Duodenal mucosa (tissue), 2 donors: ENCODE data around the gene TRAF3IP1.

Source experiments
- H3K27ac ChIP-seq: one replicate; pipeline ENCODE4 v1.7.0; 2013; ENCODE audit warnings: low read depth, low read length
- H3K27me3 ChIP-seq, 2 donors: one replicate each; pipeline ENCODE4 v1.7.0; 2013; ENCODE audit warnings: low read length in 2 of 2, control low read depth in 1 of 2; ENCODE audit not compliant: insufficient read depth in 2 of 2, control insufficient read depth in 1 of 2
- H3K36me3 ChIP-seq, 2 donors: one replicate each; pipeline ENCODE4 v1.7.0; 2013; ENCODE audit warnings: low read length in 2 of 2, control low read depth in 1 of 2; ENCODE audit not compliant: insufficient read depth in 2 of 2, control insufficient read depth in 1 of 2
- H3K4me1 ChIP-seq, 2 donors: one replicate each; pipeline ENCODE4 v1.7.0; 2013; ENCODE audit warnings: low read length in 2 of 2, control low read depth in 1 of 2; ENCODE audit not compliant: insufficient read depth in 2 of 2, control insufficient read depth in 1 of 2
- H3K4me3 ChIP-seq, 2 donors: one replicate each; pipeline ENCODE4 v1.7.0; 2013; ENCODE audit warnings: low read length in 2 of 2, low read depth in 1 of 2
- H3K9ac ChIP-seq, 2 donors: one replicate each; pipeline ENCODE4 v1.7.0; 2013; ENCODE audit warnings: low read length in 2 of 2, low read depth in 1 of 2
- H3K9me3 ChIP-seq, 2 donors: one replicate each; pipeline ENCODE4 v1.7.0; 2013; ENCODE audit warnings: low read length in 2 of 2, control low read depth in 1 of 2; ENCODE audit not compliant: control insufficient read depth in 1 of 2

The TRAF3IP1 gene

DNA sequence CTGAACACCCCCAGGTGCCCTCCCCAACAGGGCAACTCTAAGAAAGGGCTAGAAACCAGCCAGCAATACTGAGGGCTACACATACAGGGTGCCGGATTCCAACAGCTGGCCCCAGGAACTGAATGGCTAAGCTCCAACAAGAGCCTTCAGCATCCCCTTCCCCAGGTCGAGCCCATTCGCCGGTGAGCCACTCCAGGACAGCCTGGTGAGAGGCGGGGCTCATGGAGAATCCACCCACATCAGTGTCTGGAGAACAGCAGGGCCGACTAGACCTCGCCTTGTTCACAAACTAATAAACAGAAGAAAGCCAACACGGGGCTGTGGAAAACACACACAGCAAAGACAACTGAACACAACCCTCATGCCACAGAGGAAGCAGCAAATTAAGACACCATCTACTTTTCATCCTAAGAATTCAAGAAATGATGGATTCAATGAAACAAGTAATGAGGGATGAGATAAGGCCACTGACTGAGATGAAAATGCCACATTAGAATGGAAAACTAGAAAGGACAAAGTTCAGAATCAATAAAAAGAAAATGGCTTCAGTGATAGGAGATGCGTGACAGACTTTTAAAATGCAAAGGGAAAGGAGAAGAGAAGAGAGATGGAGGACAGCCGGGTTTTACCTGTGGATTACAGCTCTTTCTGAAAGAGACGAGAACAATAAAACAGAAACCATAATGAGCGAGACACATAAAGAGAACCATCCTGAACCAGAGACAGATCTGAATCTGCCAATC lies 40.1 kb upstream of the TRAF3IP1 start:
- H3K36me3 ChIP-seq: peaks cover 13 to 29% of the 10 kb centered on the region in 2 donors
- H3K9me3 ChIP-seq: no peaks in the 10 kb centered on the region
- no peaks in the 10 kb centered on the region for H3K27me3 ChIP-seq
- no peak overlapping the region for H3K9ac ChIP-seq
- peak overlapping the region in 1 of 2 donors; percentile 23 for H3K4me3 ChIP-seq
- H3K27ac ChIP-seq: no peak overlapping the region
- H3K4me1 ChIP-seq: peaks cover 43 to 50% of the 10 kb centered on the region in 2 donors

DNA sequence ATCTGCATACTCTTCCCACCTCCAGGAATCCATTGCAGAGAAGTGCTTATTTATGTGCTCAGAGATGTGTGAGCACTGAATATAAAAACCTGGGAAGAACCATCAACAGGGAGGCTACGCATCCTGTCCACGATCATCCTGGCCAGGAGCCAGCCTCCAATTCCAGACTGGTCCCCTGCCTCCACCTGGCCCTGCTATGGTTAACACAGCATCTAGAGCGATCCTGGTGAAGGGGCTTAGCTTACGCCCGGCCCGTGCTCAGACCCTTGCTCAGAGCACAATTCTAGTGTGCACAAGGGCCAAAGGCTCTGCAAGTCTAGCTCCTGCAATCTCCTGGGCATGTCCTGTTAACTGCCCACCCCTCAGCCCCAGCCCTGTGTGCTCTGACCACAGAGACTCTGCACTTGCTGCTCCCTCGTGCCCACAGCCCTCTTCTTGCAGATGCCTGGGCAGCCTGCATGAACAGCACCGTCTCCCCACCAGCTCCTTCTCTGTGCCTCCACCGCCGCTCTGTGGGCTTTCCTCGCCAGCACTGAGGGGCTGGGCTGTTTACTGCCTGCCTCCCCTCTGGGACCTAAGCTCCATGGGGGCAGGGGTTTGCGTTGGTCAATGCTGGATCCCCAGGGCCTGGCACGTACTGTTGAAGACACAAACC lies 38.4 kb upstream of the TRAF3IP1 start:
- Histone ChIP-seq H3K27me3 (no peaks in the 10 kb centered on the region), H3K27ac (no peak overlapping the region), H3K4me3 (no peak overlapping the region), H3K9me3 (no peaks in the 10 kb centered on the region), H3K36me3 (peaks cover under 1 to 14% of the 10 kb centered on the region in 2 donors), H3K4me1 (peaks cover 58 to 64% of the 10 kb centered on the region in 2 donors), H3K9ac (no peak overlapping the region)

- Histone ChIP-seq H3K27me3 (no peaks in the 10 kb centered on the region), H3K4me3 (no peak overlapping the region), H3K9me3 (no peaks in the 10 kb centered on the region), H3K27ac (no peak overlapping the region), H3K4me1 (peaks cover 70 to 75% of the 10 kb centered on the region in 2 donors), H3K36me3 (peaks cover 0 to 4% of the 10 kb centered on the region in 2 donors), H3K9ac (no peak overlapping the region)
Measured at GRCh38 chr2:238282861-238283738, 37.2 kb upstream of the TRAF3IP1 start.

DNA sequence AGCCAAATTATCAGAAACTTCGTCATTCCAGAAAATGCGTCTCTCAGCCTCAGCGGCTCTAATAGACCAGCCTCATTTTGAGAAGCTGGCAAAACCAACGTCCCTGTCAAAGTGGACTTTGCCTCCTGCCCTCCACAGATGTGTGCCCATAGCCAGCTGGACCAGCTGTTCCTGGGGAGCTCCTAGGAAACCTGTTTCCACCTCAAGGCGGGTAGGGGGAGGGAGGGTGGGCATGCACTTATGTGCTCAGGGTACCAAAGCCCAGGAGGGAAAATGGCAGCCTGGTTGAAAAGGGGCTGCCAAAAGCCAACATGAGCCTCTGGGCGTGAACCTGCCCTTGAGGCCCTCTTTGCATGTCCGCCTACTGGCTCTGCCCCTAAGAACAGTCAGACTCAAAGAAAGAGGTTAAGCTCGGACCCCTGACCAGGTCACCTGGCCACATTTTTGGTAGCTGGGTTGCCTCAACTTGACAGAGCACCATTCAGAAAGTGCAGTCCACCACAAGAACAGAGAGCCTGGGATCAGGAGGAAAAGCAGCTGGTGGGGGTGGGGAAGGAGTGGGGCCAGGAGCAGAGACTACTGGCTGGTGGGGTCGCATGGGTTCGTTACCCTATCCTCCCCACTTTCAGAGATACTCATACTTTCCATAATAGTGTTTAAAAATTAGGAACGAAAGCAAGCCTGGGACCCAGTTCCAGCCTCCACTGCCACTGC lies 35.4 kb upstream of the TRAF3IP1 start:
- peak overlapping the region; percentile 66 to 97 for H3K9ac ChIP-seq
- peaks cover 69 to 71% of the 10 kb centered on the region in 2 donors for H3K4me1 ChIP-seq
- H3K27ac ChIP-seq: peak overlapping the region; percentile 73
- H3K27me3 ChIP-seq: no peaks in the 10 kb centered on the region
- peak overlapping the region; percentile 43 to 45 for H3K4me3 ChIP-seq
- H3K36me3 ChIP-seq: peaks cover 0 to 4% of the 10 kb centered on the region in 2 donors
- no peaks in the 10 kb centered on the region for H3K9me3 ChIP-seq

- Histone ChIP-seq H3K9me3 (no peaks in the 10 kb centered on the region), H3K9ac (peak overlapping the region; percentile 86 to 97), H3K4me1 (peaks cover 70 to 77% of the 10 kb centered on the region in 2 donors), H3K36me3 (peaks cover 0 to 4% of the 10 kb centered on the region in 2 donors), H3K27ac (peak overlapping the region; percentile 73), H3K4me3 (peak overlapping the region; percentile 43 to 85), H3K27me3 (no peaks in the 10 kb centered on the region)
Measured at GRCh38 chr2:238285653-238286082, 34.6 kb upstream of the TRAF3IP1 start.

- Histone ChIP-seq H3K9ac (peak overlapping the region; percentile 86 to 97), H3K4me3 (peak overlapping the region; percentile 33 to 85), H3K27me3 (no peaks in the 10 kb centered on the region), H3K27ac (peak overlapping the region; percentile 73), H3K36me3 (peaks cover 0 to 4% of the 10 kb centered on the region in 2 donors), H3K9me3 (no peaks in the 10 kb centered on the region), H3K4me1 (peaks cover 72 to 81% of the 10 kb centered on the region in 2 donors)
Measured at GRCh38 chr2:238286095-238286494, 34.2 kb upstream of the TRAF3IP1 start.

DNA sequence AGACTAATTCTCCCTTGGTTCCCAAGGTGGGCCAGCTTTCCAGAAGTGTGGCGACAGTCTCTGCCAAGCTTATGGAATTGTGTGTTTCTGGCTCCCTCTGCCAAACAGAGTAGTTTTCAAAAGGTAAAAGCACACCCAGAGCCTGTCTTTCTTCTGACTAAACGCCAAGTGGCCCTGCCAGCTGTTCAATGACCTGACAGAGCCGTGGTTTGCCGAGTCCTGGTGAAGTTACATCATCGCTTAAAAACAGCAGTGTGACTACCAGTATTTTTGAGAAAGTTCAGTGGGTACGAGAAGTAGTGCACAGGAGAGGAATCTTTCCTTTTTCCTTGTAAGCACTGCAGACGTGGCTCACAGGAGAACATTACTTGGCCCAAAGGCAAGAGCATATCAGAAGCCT lies 33.8 kb upstream of the TRAF3IP1 start:
- Histone ChIP-seq H3K9ac (peak overlapping the region; percentile 86 to 97), H3K9me3 (no peaks in the 10 kb centered on the region), H3K27me3 (no peaks in the 10 kb centered on the region), H3K4me3 (peak overlapping the region; percentile 85 to 87), H3K4me1 (peaks cover 70 to 77% of the 10 kb centered on the region in 2 donors), H3K27ac (peak overlapping the region; percentile 73), H3K36me3 (peaks cover 0 to 4% of the 10 kb centered on the region in 2 donors)

DNA sequence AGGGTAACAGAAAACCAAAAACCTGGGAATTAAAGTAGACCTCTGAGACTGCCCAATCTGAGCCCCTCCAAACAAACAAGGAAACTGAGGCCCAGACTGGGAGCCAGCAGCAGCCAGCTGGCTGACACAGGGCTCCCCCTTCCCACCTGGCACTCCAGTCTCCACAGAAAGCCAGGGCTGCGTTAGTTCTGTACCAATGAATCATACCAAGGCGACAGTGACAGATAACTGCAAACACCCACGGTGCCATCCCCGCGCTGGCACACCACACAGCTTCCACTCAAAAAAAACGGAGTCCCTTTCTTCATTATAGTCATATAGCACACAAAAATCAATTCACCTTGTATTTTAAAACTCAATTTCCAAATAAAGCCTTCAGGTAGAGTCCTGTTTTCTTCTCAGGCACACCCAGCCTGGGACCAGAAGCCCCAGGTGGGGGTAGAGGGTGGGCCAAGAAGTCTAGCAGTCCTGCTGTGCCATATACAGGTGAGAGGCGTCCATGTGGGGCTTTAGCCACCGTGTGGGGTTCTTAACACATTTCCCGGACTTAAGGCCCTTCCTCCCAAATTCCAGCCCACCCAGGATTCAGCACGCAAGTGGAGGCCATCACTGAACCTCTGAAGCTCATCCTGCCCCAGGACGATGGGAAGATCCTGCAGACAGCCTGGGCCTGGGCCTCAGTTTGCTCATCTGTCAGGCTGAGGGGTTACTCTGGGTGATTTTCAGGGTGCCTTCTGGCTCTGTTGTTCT lies 33.2 kb upstream of the TRAF3IP1 start:
- Histone ChIP-seq H3K9ac (peak overlapping the region; percentile 86 to 97), H3K4me1 (peaks cover 68 to 72% of the 10 kb centered on the region in 2 donors), H3K27ac (peak overlapping the region; percentile 73), H3K9me3 (no peaks in the 10 kb centered on the region), H3K36me3 (no peaks in the 10 kb centered on the region), H3K27me3 (no peaks in the 10 kb centered on the region), H3K4me3 (peak overlapping the region; percentile 85 to 87)
